Heart right ventricle (tissue), 16 donors: ENCODE measurements around the gene DPY19L1. TPM values are rescaled to one million over a fixed set of nuclear protein-coding genes. Genes with fewer than 3 reads are reported as not detected.
"Not testable (repeated sequence)": the region's sequence is repeated elsewhere in the genome, so short reads cannot be mapped to it uniquely, and the experiment has no call there.

Experiments used
- ATAC-seq, 8 donors: fragments of 200-7000 bp; cut with Tn5 transposase; one replicate each; pipeline ENCODE4 v1.9.1; 2020; ENCODE audit warnings: mild to moderate bottlenecking in 8 of 8, moderate library complexity in 8 of 8, moderate number of reproducible peaks in 1 of 8
- DNase-seq, 2 donors: peaks; one replicate each; pipeline ENCODE4 v3.0.0-alpha.2; 2020
- H3K27ac ChIP-seq, 10 donors: fragments of 200-600 bp; sonication (generic) in 2 of 10; one replicate each; pipeline versions ENCODE4 v1.5.0 to v1.8.0; 2020 to 2022; ENCODE audit warnings: mild to moderate bottlenecking in 3 of 10
- H3K27me3 ChIP-seq, 7 donors: fragments of 200-600 bp; one replicate each; pipeline ENCODE4 v1.8.0; 2021 to 2022; ENCODE audit warnings: mild to moderate bottlenecking in 2 of 7
- H3K36me3 ChIP-seq, 9 donors: fragments of 200-600 bp; sonication (generic) in 1 of 9; one replicate each; pipeline versions ENCODE4 v1.5.0 to v1.8.0; 2020 to 2022; ENCODE audit warnings: mild to moderate bottlenecking in 2 of 9
- H3K4me1 ChIP-seq, 9 donors: fragments of 200-600 bp; sonication (generic) in 1 of 9; one replicate each; pipeline versions ENCODE4 v1.5.0 to v1.8.0; 2020 to 2022; ENCODE audit warnings: mild to moderate bottlenecking in 4 of 9
- H3K4me3 ChIP-seq, 10 donors: fragments of 200-600 bp; sonication (generic) in 2 of 10; one replicate each; pipeline versions ENCODE4 v1.5.0 to v1.8.0; 2020 to 2022; ENCODE audit warnings: mild to moderate bottlenecking in 7 of 10, moderate library complexity in 2 of 10
- H3K9me3 ChIP-seq, 11 donors: fragments of 200-600 bp in 10 of 11; sonication (generic) in 2 of 11; one replicate each; pipeline versions ENCODE4 v1.5.0 to v1.8.0; 2013 to 2022; ENCODE audit warnings: mild to moderate bottlenecking in 2 of 11, control low read depth in 1 of 11, moderate library complexity in 1 of 11
- CTCF ChIP-seq, 9 donors: fragments of 200-600 bp; sonication (generic) in 2 of 9; IDR thresholded peaks; one replicate each; pipeline versions ENCODE4 v1.5.0 to v1.8.0; 2021 to 2022; ENCODE audit warnings: antibody characterized with exemption in 9 of 9, mild to moderate bottlenecking in 5 of 9, moderate library complexity in 1 of 9
- WGBS, 2 donors: extraction: QIAGEN DNeasy Blood & Tissue Kit; methylation state at CpG; one replicate each; pipeline ENCODE4 v1.1.7; 2013; ENCODE audit warnings: inconsistent platforms in 1 of 2; 5-methylcytosine and 5-hydroxymethylcytosine counted together
- intact Hi-C, 10 donors: fragments of 100-400 bp; cut with DNase I; formaldehyde crosslinking; loops; one replicate each; pipeline versions ENCODE4 v1.11.1 to v1.14.2; 2022
- polyA plus RNA-seq, 2 donors: library from polyadenylated mRNA; stranded (reverse); fragments of 200-250 nt; gene quantifications; one replicate each; pipeline ENCODE4 v1.2.3, GENCODE V29; 2013
- total RNA-seq, 10 donors: library from RNA; stranded (reverse); fragmentation: NEBNext Ultra II Directional in 3 of 10; extraction: Animal tissue kit (Norgen Biotek cat#: 25700) in 3 of 10; gene quantifications; one replicate each; pipeline versions ENCODE4 v1.2.1 to v1.2.4, GENCODE V29; 2021 to 2023
- donor health status: Arrhythmogenic right ventricular cardiomyopathy.
- donor health status: ischemic (EF 13 %, LVEDD 7.1; RV severe dilation, severe dysfunction).
- donor health status: healthy with polysubstance abuse.
- donor health status: DM: no; HTN: yes; CAD: no.
- donor health status: DM: no; HTN: no; CAD: no.
- donor health status: ischemic (EF 25% LVEDD 6.9; RV normal size, moderate dysfunction).
- donor health status: ischemic (EF 25% LVEDD 5.7; RV mildly dilated, moderate dysfunction).
- donor health status: healthy.
- donor health status: DM: yes; HTN: yes; CAD: no.
- donor health status: Ischemic cardiomyopathy.
- donor health status: ischemic (EF 35%, LVEDD 5.7; RV mildly dilated, moderate dysfunction).
- donor health status: nonischemic (EF 11% LVEDD 7.7; RV severe dilation, severe dysfunction).
- donor health status: DM: yes; HTN: yes; CAD: no.
- donor health status: PGD.
- donor health status: ischemic (EF 29% LVEDD 5.4; RV normal size, mild dysfunction).
- donor health status: nonischemic (EF 23%, LVEDD 6.1; RV moderate dilation, normal function).

The DPY19L1 gene
- total and polyA plus RNA-seq, 12 donors, result 8.9 to 28.0 (median 22.2) TPM

- 90 to 96% methylated on average over 1 of the region's 1 CpG for WGBS, 2 donors
- no peak overlapping the region for H3K4me3 ChIP-seq
Measured at GRCh38 chr7:35004531-35005095, 32.7 kb downstream of the DPY19L1 start.

GRCh38 chr7:35003679-35004303, 33.5 kb downstream of the DPY19L1 start:
- DNase-seq (peak; percentile 10 to 23), ATAC-seq (peak; percentile 20 to 96 (median 71))
- H3K9me3 ChIP-seq, result peaks cover 0 to 11% (median 0%) of the 10 kb centered on the region in 11 donors
- no peaks in the 10 kb centered on the region for H3K27me3 ChIP-seq
- TF ChIP-seq CTCF (IDR thresholded peaks at IDR 0.05), result no peak
- peaks cover 0 to 21% (median 12%) of the 10 kb centered on the region in 9 donors for H3K4me1 ChIP-seq
- H3K27ac ChIP-seq, result peak overlapping the region in 4 of 10 donors; percentile 14 to 41 (median 32)
- peaks cover 0 to 3% (median 0%) of the 10 kb centered on the region in 9 donors for H3K36me3 ChIP-seq
- intact Hi-C loops, result no loop called here
- H3K4me3 ChIP-seq, result no peak overlapping the region
- WGBS, 2 donors, result 75 to 77% methylated on average over 7 of the region's 7 CpGs

More at GRCh38 chr7:35004531-35005095, 32.7 kb downstream of the DPY19L1 start:
- H3K9me3 ChIP-seq, result peaks cover 0 to 11% (median 0%) of the 10 kb centered on the region in 11 donors
- H3K36me3 ChIP-seq, result peaks cover 0 to 3% (median 0%) of the 10 kb centered on the region in 9 donors
- no peak overlapping the region for H3K27ac ChIP-seq
- no peak for ATAC-seq
- no peaks in the 10 kb centered on the region for H3K27me3 ChIP-seq
- peaks cover 0 to 21% (median 12%) of the 10 kb centered on the region in 9 donors for H3K4me1 ChIP-seq
- no peak for TF ChIP-seq CTCF (IDR thresholded peaks at IDR 0.05)
- intact Hi-C loops, result no loop called here
- no peak for DNase-seq

DNA sequence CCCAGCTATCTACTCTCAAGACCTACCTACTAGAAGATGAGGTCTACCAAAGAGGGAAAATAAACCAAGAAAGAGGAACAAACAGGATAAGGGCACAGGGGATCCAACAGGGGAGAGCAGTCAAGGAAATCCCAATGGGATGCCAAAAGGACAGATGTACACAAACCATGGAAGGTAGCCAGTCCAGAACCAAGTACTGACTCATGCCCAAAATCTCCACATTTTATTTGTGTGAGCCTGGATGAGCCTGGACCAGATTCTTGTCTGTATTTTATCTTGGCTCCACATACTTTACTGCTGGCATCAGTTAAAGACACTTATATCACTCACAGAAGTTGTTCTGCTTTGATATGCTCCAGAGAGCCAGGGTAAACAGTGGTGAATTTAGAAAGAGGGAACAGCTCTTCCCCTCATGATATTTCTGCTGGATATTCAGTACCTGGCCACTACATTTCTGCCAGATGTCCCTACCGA, 34.1 kb downstream of the DPY19L1 start:
- peaks cover 0 to 11% (median 0%) of the 10 kb centered on the region in 11 donors for H3K9me3 ChIP-seq
- H3K36me3 ChIP-seq, H3K27me3 ChIP-seq, H3K4me3 ChIP-seq, DNase-seq, intact Hi-C loops: not testable (repeated sequence)
- peaks cover 0 to 21% (median 12%) of the 10 kb centered on the region in 9 donors for H3K4me1 ChIP-seq
- peak in 3 of 8 donors; percentile 33 to 39 (median 37) for ATAC-seq
- 52 to 68% methylated on average over 1 of the region's 1 CpG for WGBS, 2 donors
- H3K27ac ChIP-seq, result peak overlapping the region in 4 of 10 donors; percentile 14 to 41 (median 32)

GRCh38 chr7:34998335-34998734, 39.0 kb downstream of the DPY19L1 start:
- H3K36me3 ChIP-seq, H3K27ac ChIP-seq, H3K4me3 ChIP-seq, H3K4me1 ChIP-seq, H3K27me3 ChIP-seq, intact Hi-C loops, DNase-seq: not testable (repeated sequence)
- WGBS, 2 donors, result 81 to 87% methylated on average over 6 of the region's 6 CpGs
- peak in 1 of 8 donors; percentile 42 for ATAC-seq
- peaks cover 0 to 11% (median 0%) of the 10 kb centered on the region in 11 donors for H3K9me3 ChIP-seq

DNA sequence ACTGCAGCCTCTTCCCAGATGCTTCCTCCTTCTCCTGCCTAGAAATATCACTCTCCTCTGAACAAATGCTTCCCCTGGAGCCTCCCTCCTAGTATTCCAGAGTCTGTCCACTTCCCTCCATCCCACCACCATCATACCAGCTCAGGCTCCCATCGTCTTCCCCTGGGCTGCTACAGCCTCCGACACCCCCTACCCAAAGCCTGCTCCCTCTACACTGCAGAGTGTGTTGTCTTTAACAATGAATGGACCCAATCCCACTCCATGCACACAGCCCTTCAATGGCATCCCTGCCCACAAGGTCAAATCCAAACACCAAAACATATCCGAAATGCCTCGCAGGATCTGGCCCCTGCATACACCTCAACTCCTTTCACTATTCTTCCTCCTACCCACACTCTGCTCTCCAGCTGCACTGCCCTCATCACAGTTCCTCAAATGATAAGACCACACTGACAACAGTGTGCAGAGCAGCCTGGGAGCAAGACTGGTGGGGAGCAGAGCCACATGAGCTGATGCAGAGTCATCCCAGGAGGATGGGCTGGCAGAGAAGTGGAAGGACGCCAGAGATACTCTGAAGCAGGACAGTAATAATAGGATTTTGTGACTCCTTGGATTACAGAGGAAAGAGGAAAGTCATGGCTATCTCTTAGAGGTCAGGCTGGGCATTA, 40.7 kb downstream of the DPY19L1 start:
- intact Hi-C loops, H3K36me3 ChIP-seq, H3K27me3 ChIP-seq, H3K27ac ChIP-seq, DNase-seq, H3K4me3 ChIP-seq, H3K4me1 ChIP-seq, H3K9me3 ChIP-seq: not testable (repeated sequence)
- WGBS, 2 donors, result 81 to 94% methylated on average over 4 to 5 of the region's 5 CpGs
- peak in 4 of 8 donors; percentile 37 to 47 (median 40) for ATAC-seq
